ENCODE results near the gene ARID3A.
A peak's percentile ranks its signal among the peaks of the same experiment; 100 is the strongest.

Gene ARID3A

DNA sequence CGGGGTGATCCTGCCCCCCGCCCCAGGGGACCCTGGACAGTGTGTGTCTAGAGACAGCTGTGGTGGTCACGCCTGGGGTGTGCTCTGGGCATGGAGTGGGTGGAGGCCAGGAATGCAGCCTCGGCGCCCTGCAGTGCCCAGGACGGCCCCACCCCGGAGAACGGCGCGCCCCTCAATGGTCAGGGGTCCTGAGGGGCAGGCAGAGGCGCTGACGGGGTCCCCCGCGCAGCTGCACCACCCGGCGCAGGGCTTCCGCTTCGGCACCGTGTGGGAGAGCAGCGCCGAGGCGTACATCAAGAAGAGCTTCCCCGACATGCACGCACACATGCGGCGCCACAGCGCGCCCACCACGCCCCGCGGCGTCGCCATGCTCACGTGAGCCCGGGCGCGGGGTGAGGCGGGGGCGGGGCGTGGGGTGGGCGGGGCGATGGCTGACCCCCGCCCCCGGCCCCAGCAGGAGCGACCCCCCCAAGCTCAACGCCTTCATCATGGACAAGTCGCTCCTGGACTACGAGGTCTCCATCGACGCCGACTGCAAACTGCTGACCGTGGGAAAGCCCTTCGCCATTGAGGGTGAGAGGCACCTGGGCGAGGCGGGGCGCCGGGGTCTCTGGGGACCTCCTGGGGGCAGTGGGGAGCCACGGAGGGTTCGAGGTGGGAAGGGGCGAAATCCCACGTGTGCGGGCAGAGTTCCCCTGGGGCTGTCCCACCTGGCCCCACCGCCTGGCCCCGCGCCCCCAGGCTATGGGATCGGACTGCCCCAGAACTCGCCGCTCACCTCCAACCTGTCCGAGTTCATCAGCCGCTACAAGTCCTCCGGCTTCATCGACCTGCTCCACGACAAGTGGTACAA lies 81.8 kb downstream of the ARID3A start:
- peak; percentile 27 to 35 for DNase-seq

DNA sequence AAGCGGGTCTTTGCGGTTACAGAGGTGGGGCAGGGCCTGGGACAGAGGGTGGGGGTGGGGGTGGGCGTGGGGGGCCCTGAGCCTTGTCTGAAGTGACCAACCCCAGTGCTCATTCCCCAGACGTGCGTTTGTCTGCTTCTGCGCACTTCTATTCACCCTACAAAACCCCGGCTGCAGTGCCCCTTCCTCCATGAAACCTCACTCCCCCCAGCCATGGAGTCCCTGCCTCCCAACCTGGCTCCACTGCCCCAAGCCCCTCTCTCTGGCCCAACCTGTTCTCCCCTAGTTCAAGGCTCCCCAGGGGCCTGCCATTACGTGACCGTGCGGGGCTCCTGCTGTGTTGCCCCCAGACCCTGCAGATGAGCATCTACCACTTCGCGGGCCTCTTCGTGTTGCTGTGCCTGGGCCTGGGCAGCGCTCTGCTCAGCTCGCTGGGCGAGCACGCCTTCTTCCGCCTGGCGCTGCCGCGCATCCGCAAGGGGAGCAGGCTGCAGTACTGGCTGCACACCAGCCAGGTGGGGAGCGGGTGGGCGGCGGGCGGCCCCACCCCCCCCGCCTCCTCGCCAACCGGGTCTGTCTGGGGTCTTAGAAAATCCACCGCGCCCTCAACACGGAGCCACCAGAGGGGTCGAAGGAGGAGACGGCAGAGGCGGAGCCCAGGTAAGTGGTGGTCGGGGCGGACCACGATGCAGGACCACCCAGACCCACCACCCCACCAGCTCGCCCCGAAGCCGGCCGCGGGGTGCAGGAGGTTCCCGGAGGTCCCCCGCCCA lies 82.6 kb downstream of the ARID3A start:
- no peak for DNase-seq

- no peak for DNase-seq
Measured at GRCh38 chr19:1009041-1009980, 83.5 kb downstream of the ARID3A start.

DNA sequence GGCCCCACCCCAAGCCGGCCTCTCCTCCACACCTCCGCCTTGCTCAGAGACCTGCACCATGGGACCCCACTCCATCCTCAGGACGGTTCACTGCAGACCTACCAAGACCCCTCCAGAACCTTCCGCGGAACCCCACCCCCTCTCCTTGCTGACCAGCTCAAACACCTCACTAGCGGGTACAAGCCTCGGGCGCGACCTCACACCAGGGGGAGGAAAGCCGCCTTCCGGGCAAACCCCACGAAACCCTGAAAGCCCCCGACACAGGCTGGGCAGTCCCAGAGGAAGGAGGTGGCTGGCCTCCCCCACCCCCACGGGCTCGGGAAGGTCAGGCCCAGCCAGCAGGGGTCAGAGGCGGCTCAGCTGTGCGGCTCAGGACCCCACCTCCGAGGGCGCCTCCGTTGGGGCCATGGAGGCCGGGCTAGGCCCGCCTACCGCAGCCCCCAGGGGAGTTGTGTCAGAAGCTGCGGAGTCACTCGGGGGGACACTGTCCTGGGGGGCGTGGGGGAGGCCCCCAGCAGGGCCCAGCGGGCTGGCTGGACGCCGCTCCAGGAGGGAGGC lies 84.2 kb downstream of the ARID3A start:
- no peak for DNase-seq

DNA sequence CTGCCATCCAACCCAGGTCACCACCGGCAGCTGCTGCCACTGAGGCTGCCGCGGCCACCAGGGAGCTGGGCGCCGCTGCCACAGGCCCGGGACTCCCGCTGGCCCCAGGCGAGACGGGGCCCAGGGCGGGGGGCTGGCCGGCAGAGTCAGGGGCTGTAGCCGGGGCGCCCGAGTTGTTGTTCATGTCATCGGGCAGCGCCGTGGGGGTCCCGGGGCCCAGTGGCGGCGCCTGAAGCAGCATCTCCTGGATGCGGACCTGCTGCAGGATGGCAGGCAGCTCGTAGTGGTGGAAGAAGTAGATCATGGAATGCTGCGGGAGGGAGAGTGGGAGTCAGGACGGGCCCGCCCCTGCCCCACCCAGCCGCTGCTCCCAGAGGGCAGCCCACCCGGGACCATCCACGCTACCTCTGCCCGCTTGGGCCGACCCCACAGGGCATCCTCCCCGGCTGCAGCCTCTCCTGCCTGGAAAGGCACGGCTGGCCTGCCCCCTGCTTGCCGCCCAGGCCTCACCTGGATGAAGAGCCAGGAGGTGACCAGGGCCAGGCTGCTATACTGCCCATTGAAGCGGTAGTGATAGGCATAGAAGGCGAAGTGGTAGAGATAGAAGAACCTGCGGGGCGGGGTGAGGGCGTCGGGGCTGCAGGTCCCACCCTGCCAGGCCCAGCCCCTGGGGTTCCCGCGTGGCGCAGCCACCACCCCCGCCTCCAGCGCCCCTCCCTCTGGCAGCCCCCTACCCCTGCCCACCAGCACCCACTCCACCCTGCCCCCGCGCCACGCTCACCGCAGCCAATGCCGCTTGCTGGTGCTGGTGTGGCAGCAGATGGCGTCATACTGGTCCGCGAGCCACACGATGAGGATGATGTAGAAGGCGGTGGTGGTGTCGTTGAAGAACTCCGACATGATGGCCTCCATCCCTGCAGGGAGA lies 85.0 kb downstream of the ARID3A start:
- no peak for DNase-seq

- DNase-seq, result no peak
Measured at GRCh38 chr19:1011831-1012333, 86.0 kb downstream of the ARID3A start.

- no peak for DNase-seq
Measured at GRCh38 chr19:1012334-1012733, 86.5 kb downstream of the ARID3A start.

DNA sequence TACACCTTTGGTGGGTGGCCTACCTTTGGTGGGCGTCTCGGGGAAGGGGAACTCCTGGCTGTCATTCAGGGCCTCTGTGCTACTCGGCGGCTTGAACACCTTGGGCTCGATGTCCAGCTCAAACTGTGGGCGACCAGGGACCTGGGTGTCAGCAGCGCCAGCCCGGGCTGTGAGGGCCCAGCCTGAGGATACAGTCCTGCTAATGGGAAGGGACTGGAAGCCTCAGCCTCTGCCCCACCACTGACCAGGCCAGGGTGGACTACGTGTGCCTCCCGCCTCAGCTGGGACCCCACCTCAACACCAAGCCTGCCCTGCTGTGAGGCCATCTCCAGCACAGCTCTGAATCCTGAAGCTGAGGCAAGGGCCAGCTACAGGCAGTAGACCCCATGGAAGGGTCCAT lies 87.4 kb downstream of the ARID3A start:
- DNase-seq, result no peak

DNA sequence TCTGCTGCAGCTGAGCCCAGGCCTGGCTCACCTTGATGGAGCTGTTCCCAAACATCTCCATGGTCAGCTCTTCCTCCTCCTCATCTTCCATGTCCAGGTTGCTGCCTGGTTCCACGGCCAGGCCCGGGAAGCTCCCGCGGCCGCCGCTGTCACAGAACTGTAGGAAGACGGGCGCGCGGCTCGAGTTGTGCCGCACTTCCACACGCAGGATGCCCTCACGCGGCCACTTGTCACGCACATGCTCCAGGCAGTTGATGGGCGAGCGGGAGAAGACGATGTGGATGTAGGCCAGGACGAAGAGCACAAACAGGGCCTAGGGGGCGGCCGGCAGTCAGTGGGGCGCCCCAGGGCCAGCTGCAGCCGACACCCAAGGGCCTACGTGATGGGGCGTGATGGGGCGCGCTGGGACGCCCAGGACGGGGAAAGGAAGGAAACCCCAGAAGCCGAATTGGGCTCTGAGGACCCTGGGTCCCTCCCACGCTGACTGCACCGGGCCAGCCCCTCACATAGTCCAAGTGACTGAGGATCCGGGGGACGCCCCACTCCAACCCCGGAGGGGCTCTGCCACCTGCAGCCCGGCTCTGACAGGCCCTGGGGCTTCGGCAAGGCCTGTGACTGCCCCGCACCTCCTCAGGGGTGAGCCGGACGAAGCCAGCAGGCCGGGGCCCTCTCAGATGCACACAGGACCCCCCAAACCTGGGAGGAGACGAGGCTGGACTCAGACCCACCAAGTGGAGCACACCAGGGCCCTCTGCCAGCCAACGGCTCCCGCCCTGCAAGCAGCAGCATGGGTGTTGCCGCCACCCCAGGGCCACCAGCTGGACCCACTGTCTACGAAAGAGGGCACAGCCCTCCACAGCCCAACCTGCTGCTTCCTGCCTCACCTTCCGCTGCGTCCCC lies 88.6 kb downstream of the ARID3A start:
- no peak for DNase-seq

DNA sequence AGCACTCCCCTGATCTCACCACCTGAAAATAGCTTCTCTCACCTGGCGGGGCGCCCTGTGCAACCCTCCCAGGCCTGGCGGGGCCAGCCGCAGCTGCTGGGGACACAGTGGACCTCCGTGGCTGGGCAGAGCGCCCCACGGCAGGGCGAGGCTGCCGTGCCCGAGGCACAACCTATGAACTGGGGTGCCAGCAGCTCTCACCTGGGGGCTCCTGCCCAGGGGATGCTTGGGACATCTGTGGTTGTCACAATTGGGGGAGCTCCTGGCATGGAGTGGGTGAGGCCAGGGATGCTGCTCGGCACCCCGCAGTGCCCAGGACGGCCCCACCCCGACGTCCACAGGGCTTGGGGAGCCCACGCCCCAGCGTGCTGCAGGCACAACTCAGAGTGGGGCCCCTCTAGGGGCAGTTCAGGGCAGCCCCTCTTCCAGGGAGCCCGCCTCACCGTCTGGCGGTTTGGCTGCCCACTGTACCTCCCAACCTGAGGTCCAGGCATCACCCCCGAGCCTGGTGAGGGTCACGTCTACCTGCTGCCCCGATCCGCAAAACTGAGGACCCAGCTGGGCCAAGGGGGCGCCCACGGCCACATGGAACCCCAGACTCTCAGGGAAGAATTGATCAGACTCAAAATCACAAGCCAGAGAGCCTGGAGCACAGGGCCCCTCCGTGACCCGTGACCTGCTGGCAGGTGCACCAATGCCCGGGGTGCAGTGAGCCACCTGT lies 89.4 kb downstream of the ARID3A start:
- no peak for DNase-seq

DNA sequence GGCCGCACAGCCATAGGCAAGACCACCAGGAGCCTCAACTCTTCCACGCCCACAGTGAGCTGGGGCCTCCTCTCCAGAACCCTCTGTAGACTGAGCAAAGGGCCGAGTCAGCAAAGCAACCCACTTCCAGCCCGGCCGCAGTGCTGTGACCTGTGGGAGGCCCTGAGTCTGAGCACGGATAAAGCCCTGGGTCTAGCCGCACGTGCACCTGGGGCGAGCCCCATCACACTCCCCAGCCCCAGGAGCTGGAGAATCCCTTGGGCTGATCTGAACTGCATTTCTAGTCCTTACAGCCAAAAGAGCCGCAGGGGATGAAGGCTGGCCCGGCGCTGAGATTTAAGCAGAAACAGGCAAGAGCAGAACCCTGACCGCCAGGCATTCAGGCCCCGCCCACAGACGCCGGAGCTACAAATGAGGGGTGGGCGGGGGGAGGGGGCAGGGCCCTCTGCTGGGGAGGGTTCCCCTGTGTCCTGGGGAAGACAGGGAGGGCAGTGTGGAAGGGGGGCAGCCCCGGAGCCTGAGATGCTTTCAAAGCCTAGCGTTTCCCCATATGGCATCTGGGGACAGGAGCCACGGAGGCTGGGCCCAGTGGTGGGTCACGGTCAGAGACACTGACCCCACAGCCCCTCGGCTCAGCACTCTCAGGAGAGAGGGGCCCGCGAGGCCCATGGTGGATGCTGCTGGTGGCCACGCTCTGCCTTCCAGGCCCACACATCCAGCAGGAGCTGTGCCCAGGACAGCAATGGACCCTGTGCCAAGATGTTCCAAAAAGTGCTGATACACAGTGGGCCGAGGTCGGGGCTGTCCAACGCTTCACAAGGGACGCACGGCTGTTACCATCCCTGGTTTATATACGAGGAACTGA lies 90.2 kb downstream of the ARID3A start:
- DNase-seq, result no peak

DNA sequence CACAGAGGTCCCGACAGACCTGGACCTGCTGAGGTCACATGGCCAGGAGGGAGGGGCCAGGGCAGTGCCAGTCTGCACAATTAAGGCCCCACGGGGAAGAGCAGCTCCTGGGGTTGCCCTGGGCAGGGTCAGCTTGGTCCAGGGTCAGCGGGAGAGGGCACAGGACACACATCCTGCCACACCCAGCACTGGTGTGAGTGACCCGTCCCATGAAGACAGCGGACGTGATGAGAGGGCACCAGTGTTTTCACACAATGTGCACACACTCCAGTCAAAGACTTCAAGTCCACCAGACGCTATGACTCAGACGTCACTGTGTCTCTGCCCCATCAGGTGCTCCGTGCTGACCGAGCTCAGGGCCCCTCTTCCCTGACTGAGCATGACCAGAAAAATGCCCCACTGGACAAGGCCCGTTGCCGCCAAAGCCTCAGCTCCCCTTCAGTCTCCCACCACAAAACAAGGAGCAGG lies 90.8 kb downstream of the ARID3A start:
- no peak for DNase-seq

DNA sequence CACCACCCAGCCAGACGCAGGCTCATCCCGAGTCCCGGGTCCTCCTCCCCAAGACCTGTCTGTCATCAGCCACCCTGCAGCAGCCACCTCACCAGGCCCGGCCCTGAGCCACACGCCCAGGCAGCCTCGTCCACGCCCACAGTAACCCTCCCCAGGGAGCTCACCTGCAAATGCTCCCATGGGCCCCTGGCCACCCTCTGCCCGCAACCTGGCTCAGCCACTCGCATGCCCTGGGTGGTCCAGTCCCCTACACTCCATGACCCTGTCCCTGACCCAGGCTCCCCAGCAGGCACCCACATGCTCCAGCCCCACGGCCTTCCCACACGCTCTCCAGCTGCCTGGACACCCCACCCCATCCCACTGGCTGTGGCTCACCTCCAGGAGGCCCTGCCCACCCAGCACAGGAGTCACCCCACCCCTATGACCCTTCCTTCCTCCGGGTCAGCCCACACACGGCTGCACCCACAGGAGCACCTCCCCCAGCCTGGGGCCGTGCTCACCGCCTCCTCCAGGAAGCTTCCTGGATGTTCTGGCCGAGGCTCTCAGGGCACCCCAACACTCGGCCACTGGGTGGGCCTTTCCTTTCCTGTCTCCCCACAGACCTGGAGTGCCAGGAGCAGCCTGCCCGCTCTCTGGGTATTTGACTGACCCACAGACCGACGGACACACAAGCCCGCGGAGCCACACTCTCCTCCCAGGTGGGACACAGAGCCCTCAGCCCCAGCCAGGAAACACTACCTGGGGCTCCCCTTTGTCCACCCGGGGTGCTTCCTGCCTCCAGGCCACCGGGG lies 91.5 kb downstream of the ARID3A start:
- DNase-seq, result no peak

- DNase-seq, result no peak
Measured at GRCh38 chr19:1017906-1018305, 92.1 kb downstream of the ARID3A start.

DNA sequence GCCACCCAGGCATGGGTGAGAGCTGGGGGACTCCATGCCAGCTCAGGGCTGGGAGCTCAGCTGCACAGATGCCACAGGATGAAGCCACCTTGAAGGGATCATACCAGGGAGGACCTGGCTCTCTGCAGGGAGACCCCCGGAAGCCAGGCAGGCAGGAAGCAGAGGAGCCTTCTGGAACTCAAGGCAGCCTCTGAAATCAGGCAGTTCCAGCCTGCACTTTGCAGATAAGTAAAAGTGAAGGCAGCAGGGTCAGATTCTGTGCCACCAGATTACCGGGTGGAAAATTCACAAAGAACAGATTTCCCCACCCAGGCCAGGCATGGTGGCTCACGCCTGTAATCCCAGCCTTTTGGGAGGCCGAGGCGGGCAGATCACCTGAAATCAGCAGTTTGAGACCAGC lies 92.6 kb downstream of the ARID3A start:
- DNase-seq, result no peak

DNA sequence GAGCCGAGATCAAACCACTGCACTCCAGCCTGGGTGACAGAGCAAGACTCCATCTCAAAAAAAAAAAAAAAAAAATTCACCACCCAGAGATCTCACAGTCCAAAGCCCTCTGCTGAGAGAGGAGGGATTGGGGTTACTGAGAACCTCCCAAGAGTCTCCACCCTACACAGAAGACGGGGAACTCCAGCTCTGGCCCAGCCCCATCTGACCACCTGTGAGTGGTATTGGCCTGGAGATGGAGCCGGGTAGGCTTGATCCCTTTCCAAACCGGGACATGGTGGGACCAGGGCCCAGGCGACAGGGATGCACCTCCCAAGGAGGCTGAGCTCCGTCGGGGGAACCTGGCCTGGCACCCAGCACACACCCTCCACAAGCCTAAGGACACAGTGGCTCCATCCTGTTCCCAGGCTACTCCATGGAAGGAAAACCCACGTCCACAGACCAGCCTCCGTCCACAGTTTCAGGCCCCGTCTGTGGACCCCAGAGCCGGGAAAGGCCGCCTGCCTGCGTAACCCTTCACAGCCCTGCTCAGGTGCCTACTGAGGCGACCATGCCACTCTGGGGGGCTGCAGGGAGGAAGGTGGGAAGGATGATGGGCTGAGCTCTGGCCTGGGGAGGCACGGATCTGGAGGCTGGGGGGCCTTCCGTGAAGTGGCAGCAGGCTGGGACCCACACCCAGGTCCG lies 93.2 kb downstream of the ARID3A start:
- DNase-seq, result no peak

GRCh38 chr19:1019616-1019961 lies 93.8 kb downstream of the ARID3A start:
- no peak for DNase-seq
